GM18502 (cell line): ENCODE measurements around the gene PPP1R3E.
"Not testable (repeated sequence)": the region's sequence is repeated elsewhere in the genome, so short reads cannot be mapped to it uniquely, and the experiment has no call there.

Source experiments
- ATAC-seq: cut with Tn5 transposase; IDR thresholded peaks from one replicate; pipeline ENCODE4 v1.9.1; 2021; ENCODE audit warnings: mild to moderate bottlenecking; ENCODE audit not compliant: unreplicated experiment, poor library complexity

The PPP1R3E gene

DNA sequence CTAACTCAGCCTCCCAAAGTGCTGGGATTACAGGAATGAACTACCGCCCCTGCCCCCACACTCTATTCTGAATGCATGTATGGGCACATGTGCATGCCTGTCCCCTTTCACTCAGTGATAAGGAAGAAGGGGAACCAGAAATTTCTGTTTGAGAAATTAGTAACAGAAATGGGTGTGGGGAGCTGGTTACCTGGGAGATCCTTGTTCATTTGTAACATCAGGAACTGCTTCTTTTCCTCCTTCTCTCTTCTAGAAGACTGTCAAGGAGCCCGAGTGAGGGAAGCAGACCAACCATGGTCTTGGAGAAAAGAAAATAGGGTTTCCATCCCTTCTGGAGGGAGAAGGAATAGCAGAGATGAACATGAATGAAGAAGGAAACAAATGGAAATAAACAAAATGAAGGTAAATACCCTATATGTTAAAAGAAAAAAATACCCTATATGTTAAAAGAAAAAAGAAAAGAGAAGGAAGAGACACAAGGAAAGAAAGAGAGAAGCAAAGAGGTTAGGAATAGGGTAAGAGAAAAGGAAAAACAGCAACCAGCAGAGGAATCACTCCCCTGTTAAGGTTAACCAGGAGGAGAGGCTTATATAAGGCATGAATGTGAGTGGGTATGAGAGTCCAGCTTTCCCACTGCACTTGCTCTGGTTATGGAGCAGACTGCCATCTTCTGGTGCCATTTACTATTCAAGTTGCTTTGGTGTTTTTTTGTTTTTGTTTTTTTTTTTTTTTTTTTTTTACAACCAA is 3.3 kb downstream of the PPP1R3E start:
- ATAC-seq: no peak

DNA sequence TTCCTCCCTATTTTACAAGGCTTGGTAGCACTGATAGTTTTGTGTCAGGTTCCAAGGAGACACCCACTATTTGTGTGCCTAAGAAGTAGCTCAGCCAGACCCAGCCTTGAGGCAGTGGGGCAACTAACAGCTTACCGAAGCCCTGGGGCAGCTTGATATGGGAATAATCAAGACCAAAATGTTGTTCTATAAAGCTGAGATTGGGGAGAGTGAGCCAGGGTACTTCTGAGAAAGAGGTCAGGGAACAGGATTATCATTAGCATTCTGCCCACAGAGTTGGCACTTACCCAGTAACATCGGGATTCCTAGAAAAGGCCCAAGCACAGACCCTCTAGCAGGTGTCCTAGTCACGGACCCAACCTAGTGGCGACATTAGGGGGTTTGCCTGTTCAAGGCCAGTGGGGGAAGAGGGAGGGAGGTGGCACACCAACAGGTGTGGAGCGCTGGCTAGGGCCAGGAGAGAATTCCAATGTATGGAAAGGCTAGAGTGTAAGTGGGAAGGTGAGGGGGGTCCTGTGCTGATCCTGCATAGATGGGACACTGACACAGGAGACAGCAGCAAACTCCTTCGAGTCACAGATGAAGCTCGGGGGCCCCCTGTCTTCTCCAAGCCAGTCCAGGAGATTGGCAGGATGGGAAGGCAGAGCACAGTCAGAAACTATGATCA is 4.9 kb downstream of the PPP1R3E start:
- no peak for ATAC-seq

GRCh38 chr14:23297096-23297495 is 5.6 kb downstream of the PPP1R3E start:
- no peak for ATAC-seq

GRCh38 chr14:23296012-23296777 is 6.5 kb downstream of the PPP1R3E start:
- no peak for ATAC-seq

DNA sequence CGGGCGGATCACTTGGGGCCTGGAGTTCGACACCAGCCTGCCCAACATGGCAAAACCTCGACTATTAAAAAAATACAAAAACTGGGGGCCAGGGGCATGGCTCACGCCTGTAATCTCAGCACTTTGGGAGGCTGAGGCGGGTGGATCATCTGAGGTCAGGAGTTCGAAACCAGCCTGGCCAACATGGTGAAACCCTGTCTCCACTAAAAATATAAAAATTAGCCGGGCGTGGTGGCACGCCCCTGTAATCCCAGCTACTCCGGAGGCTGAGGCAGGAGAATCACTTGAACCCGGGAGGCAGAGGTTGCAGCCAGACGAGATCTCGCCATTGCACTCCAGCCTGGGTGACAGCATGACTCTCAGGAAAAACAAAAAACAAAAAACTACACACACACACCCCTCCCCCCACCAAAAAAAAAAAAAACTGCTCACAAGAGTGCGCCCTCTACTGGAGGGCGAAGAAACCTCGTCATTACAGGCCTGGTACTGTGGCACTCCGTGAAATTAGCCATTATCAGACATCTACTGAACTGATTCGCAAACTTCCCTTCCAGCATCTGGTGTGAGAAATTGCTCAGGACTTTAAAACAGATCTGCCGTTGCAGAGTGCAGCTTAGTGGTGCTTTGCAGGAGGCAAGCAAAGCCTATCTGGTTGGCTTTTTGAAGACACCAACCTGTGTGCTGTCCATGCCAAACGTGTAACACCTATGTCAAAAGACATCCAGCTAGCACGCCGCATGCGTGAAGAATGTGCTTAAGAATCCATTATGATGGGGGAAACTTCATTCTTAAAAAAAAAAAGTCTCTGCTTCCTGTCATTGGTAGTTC is 7.7 kb downstream of the PPP1R3E start:
- ATAC-seq: peak; percentile 56

- no peak for ATAC-seq
Observed at GRCh38 chr14:23286902-23287479, 15.7 kb downstream of the PPP1R3E start.

DNA sequence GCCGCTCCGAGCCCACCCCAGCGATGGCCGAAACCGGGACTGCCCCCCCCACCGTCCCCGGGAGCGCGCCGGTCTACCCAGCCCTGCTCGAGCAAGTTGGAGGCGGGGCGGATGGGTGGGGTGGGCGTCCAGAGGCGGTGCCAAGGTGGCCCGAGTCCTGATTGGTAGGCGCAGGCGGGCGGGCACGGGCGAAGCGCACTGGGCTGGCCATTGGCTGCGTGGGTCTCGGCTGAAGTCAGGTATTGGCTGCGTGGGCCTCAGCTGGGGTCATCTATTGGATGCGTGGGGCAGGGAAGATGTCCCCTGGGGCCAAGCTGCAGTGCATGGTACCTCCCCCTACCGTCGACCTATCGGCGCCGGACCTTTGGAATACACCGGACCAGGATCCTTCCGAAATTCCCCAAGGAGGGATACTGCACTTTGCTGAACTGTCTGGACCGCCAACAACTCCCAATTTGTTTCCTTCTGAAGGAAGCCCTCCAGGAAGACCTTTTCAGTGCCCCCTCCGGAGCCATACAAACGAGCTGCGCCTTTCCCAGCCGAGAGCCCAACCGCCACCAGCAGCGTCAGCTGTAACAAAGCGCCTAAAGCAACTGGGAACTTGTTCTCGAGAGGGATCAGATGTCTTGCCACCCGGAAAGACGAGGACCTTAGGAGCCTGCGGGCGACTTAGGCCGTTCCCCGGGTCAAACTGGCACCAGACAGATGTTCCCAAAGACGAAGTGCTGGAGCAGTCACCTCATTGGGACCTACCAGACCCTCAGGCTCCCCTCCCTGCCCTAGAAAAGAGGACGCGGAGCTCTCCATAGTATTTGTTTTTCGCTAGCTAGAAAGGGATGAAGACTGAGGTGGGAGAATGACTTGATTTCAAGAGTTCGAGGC is 16.4 kb downstream of the PPP1R3E start, which contains the start of gene HOMEZ:
HOMEZ (minus strand) TSS at position 113 of the 882 bp plus-strand sequence. CDS start 180 bp downstream, outside the sequence.
- peak; percentile 96 for ATAC-seq

GRCh38 chr14:23285530-23286019 is 17.1 kb downstream of the PPP1R3E start:
- peak; percentile 26 for ATAC-seq

- ATAC-seq: no peak
Observed at GRCh38 chr14:23284654-23285529, 17.8 kb downstream of the PPP1R3E start.

GRCh38 chr14:23281247-23281646 is 21.4 kb downstream of the PPP1R3E start:
- ATAC-seq: no peak

DNA sequence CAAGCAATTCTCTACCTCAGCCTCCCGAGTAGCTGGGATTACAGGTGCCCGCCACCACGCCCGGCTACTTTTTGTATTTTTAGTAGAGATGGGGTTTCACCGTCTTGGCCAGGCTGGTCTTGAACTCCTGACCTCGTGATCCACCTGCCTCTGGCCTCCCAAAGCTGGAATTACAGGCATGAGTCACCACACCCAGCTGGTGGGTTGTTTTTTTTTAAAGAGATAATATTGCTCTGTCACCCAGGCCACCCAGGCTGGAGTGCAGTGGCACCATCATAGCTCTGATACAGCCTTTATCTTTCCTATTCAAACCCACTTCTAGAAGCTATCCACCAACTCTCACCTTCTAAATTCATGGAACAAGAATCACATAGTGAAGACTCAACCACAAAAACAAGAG is 24.7 kb downstream of the PPP1R3E start:
- ATAC-seq: not testable (repeated sequence)

- ATAC-seq: no peak
Observed at GRCh38 chr14:23277189-23277588, 25.5 kb downstream of the PPP1R3E start.

GRCh38 chr14:23275412-23275811 is 27.2 kb downstream of the PPP1R3E start:
- ATAC-seq: no peak

DNA sequence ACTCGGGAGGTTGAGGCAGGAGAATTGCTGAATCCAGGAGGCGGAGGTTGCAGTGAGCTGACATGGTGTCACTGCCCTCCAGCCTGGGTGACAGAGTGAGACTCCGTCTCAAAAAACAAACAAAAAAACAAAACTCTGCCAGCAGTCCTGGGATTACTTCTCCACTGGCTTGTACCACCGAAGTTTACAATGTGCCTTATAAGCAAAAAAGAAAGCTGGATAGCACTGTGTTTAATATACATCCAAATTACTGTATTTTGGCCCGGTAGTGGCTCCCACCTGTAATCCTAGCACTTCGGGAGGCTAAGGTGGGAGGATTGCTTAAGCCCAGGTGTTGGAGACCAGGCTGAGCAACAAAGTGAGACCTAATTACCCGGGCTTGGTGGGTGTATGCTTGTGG is 33.5 kb downstream of the PPP1R3E start:
- ATAC-seq: no peak

DNA sequence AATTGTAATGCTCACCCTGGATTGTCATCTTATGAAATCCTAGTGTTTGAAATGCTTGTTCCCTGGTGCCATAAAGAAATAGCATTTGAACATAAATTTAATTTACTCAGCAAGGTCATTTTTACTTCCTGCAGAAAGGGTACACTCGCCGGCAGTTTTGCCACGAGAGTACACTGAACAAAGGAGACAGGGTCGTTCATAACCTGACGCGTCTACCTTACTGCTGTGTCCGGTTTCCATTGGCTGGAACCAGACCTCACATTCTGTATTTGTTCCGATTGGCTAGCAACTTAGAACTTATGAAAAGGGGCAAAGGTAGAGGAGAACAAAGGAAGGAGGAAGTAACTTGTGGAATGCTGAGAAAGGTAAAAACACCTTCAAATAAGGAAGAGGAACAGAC is 41.8 kb downstream of the PPP1R3E start:
- not testable (repeated sequence) for ATAC-seq

DNA sequence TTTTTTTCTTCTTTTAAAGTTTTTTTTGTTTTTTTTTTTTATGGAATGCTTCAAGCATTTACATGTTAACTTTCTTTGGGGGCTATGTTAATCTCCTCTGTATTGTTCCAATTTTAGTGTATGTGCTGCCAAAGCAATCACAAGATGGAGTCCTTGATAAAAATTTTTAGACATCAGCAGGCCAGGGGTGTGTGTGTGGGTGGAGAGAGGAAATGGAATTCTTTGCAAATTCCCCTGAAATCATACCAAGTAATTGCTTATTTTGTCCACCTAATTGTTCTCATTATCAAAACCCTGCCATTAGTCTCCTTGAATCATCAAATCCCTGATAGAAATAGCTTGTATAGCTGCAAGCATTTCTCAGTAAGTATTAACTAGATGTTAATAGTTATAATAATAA is 43.2 kb downstream of the PPP1R3E start:
- ATAC-seq: no peak

DNA sequence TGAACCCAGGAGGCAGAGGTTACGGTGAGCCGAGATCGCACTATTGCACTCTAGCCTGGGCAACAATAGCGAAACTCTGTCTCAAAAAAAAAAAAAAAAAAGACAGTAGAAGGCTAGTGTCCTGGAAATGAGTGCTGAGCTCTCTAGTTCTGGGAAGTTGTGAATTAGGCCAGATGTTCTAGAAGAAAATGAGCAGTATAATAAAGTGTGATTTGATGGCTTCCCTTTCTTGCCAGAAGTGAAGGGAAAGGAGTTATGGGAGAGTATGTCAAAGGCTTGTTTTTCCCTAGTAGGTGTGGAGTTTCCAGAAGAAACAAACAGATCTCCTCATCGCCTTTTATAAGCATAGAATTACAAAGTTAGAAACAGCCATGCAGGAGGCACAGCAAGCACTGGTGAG is 44.4 kb downstream of the PPP1R3E start:
- ATAC-seq: no peak
